Midbrain (tissue), 1 donor: ENCODE results near the gene CDK11B.
"Not testable (repeated sequence)": the region's sequence is repeated elsewhere in the genome, so short reads cannot be mapped to it uniquely, and the experiment has no call there.

Source experiments
- DNase-seq: peaks from one replicate; lab custom pipeline; 2025; lab: John Stamatoyannopoulos, UW

Gene CDK11B

GRCh38 chr1:1599030-1599934 lies 59.5 kb downstream of the CDK11B start:
- DNase-seq: no peak

- DNase-seq: no peak
Observed at GRCh38 chr1:1598720-1599029, 60.1 kb downstream of the CDK11B start.

GRCh38 chr1:1598051-1598719 lies 60.6 kb downstream of the CDK11B start:
- DNase-seq: no peak

- no peak for DNase-seq
Observed at GRCh38 chr1:1597275-1597930, 61.4 kb downstream of the CDK11B start.

- no peak for DNase-seq
Observed at GRCh38 chr1:1596493-1597274, 62.1 kb downstream of the CDK11B start.

GRCh38 chr1:1595341-1595740 lies 63.5 kb downstream of the CDK11B start:
- DNase-seq: not testable (repeated sequence)

- no peak for DNase-seq
Observed at GRCh38 chr1:1594602-1595260, 64.1 kb downstream of the CDK11B start.

- DNase-seq: no peak
Observed at GRCh38 chr1:1593834-1594601, 64.8 kb downstream of the CDK11B start.

- DNase-seq: no peak
Observed at GRCh38 chr1:1591452-1591851, 67.4 kb downstream of the CDK11B start.
